Cardiac septum (tissue), 1 donor: ENCODE data around the gene FBH1. TPM values are rescaled to one million over a fixed set of nuclear protein-coding genes. Genes with fewer than 3 reads are reported as not detected.
A peak's percentile ranks its signal among the peaks of the same experiment; 100 is the strongest.
"Not testable (repeated sequence)": the region's sequence is repeated elsewhere in the genome, so short reads cannot be mapped to it uniquely, and the experiment has no call there.

Source experiments
- DNase-seq: peaks from one replicate; pipeline ENCODE4 v3.0.0-alpha.2; 2020; ENCODE audit warnings: low spot score
- intact Hi-C: fragments of 100-400 bp; cut with DNase I; formaldehyde crosslinking; loops from one replicate; pipeline ENCODE4 v1.14.0; 2022
- total RNA-seq: library from RNA; stranded (reverse); fragmentation: NEBNext Ultra II Directional; extraction: Animal tissue kit (Norgen Biotek cat#: 25700); gene quantifications from one replicate; pipeline ENCODE4 v1.2.1, GENCODE V29; 2021
- donor health status: DM: no; HTN: no; CAD: no.

The FBH1 gene
- total RNA-seq, 1 donor from 2014 or later: 73.8 TPM

- intact Hi-C loops: no loop called here
Observed at GRCh38 chr10:5932345-5932744, 42.3 kb downstream of the FBH1 start.

GRCh38 chr10:5933909-5934546 lies 44.0 kb downstream of the FBH1 start:
- intact Hi-C loops: no loop called here
- no peak for DNase-seq

More at GRCh38 chr10:5932345-5932744, 42.3 kb downstream of the FBH1 start:
- DNase-seq: no peak

GRCh38 chr10:5935628-5936027 lies 45.6 kb downstream of the FBH1 start:
- DNase-seq: no peak
- intact Hi-C loops: no loop called here

GRCh38 chr10:5937016-5937415 lies 47.0 kb downstream of the FBH1 start:
- DNase-seq: no peak
- intact Hi-C loops: no loop called here

- intact Hi-C loops: no loop called here
- no peak for DNase-seq
Observed at GRCh38 chr10:5938291-5938690, 48.2 kb downstream of the FBH1 start.

- intact Hi-C loops: loop anchor here (10.0 kb wide), 1 partner anchor 464 kb away; no protein-coding TSS in a partner anchor
- DNase-seq: no peak
Observed at GRCh38 chr10:5940807-5941218, 50.8 kb downstream of the FBH1 start.

GRCh38 chr10:5941579-5941978 lies 51.5 kb downstream of the FBH1 start:
- intact Hi-C loops: loop anchor here (10.0 kb wide), 1 partner anchor 463 kb away; no protein-coding TSS in a partner anchor
- DNase-seq: no peak

GRCh38 chr10:5942001-5942400 lies 52.0 kb downstream of the FBH1 start:
- no peak for DNase-seq
- intact Hi-C loops: loop anchor here (10.0 kb wide), 1 partner anchor 463 kb away; no protein-coding TSS in a partner anchor

GRCh38 chr10:5942474-5942873 lies 52.4 kb downstream of the FBH1 start:
- intact Hi-C loops: loop anchor here (10.0 kb wide), 1 partner anchor 462 kb away; no protein-coding TSS in a partner anchor
- peak; percentile 82 for DNase-seq

- intact Hi-C loops: loop anchor here (10.0 kb wide), 1 partner anchor 461 kb away; no protein-coding TSS in a partner anchor
- DNase-seq: no peak
Observed at GRCh38 chr10:5943536-5943935, 53.5 kb downstream of the FBH1 start.

- intact Hi-C loops: loop anchor here (2.0 to 10.0 kb wide), 3 partner anchors 108 to 460 kb away; partner anchors contain the start of gene RBM17
- DNase-seq: peak; percentile 83
Observed at GRCh38 chr10:5944389-5945189, 54.5 kb downstream of the FBH1 start.

- DNase-seq: no peak
- intact Hi-C loops: loop anchor here (2.0 to 10.0 kb wide), 3 partner anchors 107 to 460 kb away; partner anchors contain the start of gene RBM17
Observed at GRCh38 chr10:5945190-5945509, 55.1 kb downstream of the FBH1 start.

- peak; percentile 84 for DNase-seq
- intact Hi-C loops: loop anchor here (2.0 to 10.0 kb wide), 4 partner anchors 31 to 459 kb away; partner anchors contain the start of genes IL15RA and RBM17
Observed at GRCh38 chr10:5945561-5946418, 55.7 kb downstream of the FBH1 start.

GRCh38 chr10:5946419-5946775 lies 56.4 kb downstream of the FBH1 start:
- intact Hi-C loops: loop anchor here (2.0 to 10.0 kb wide), 3 partner anchors 30 to 458 kb away; partner anchors contain the start of gene IL15RA
- not testable (repeated sequence) for DNase-seq

- intact Hi-C loops: loop anchor here (2.0 to 10.0 kb wide), 3 partner anchors 30 to 458 kb away; partner anchors contain the start of gene IL15RA
- no peak for DNase-seq
Observed at GRCh38 chr10:5946786-5947185, 56.7 kb downstream of the FBH1 start.

- intact Hi-C loops: loop anchor here (2.0 to 10.0 kb wide), 3 partner anchors 29 to 457 kb away; partner anchors contain the start of gene IL15RA
- DNase-seq: no peak
Observed at GRCh38 chr10:5947471-5948207, 57.6 kb downstream of the FBH1 start.

- DNase-seq: no peak
- intact Hi-C loops: loop anchor here (5.0 to 10.0 kb wide), 2 partner anchors 104 to 457 kb away; no protein-coding TSS in a partner anchor
Observed at GRCh38 chr10:5948208-5948585, 58.2 kb downstream of the FBH1 start.

- intact Hi-C loops: loop anchor here (5.0 to 10.0 kb wide), 2 partner anchors 103 to 456 kb away; no protein-coding TSS in a partner anchor
- DNase-seq: no peak
Observed at GRCh38 chr10:5949009-5949759, 59.1 kb downstream of the FBH1 start.
